M059J (cell line): Measurements from ENCODE around the gene SUGP1. TPM values are rescaled to one million over a fixed set of nuclear protein-coding genes. Genes with fewer than 3 reads are reported as not detected.
"Not testable (repeated sequence)": the region's sequence is repeated elsewhere in the genome, so short reads cannot be mapped to it uniquely, and the experiment has no call there.

Experiments
- DNase-seq: peaks from one replicate; pipeline ENCODE4 v3.0.0-alpha.2; 2012; ENCODE audit warnings: low read depth
- total RNA-seq: library from RNA; depleted of rRNA; stranded (reverse); fragments of >200 nt; shearing (Covaris generic); gene quantifications from 2 replicates; pipeline ENCODE4 v1.2.3, GENCODE V29; 2014; rRNA removed

SUGP1 gene
- total RNA-seq, result 22.3 and 23.4 TPM in 2 replicates

- DNase-seq, result peak; percentile 92
These were observed at the start of gene SUGP1, which contains the start of gene MAU2 for GRCh38 chr19:19320361-19321140. Gene SUGP1 (minus strand): TSS chr19:19320509. CDS start chr19:19320496, 13 bp downstream. Gene MAU2 (plus strand): TSS chr19:19320829. CDS start chr19:19320860, 31 bp downstream.

GRCh38 chr19:19368087-19368486 is 47.8 kb upstream of the SUGP1 start:
- DNase-seq, result no peak

- peak; percentile 72 for DNase-seq
These were observed 46.4 kb upstream of the SUGP1 start for GRCh38 chr19:19366434-19367396.

DNA sequence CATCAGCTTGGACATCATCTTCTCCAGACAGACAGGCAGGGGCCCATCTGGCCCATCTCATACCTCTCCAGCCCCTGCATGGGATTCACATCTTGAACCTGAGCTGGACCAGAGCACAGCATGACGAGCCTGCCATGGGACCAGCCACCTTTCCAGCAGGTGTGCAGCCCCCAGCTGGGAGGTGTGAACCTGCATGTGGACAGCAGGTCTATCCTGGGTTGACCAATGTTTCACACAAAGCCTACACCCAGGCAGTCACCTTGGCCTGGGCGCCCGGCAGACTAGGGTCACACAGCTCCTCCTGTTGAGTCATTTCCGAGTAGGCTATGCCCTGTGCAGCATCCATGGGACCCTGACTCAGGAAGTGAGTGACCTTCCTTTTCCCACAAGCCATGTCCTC is 41.8 kb upstream of the SUGP1 start:
- no peak for DNase-seq

DNA sequence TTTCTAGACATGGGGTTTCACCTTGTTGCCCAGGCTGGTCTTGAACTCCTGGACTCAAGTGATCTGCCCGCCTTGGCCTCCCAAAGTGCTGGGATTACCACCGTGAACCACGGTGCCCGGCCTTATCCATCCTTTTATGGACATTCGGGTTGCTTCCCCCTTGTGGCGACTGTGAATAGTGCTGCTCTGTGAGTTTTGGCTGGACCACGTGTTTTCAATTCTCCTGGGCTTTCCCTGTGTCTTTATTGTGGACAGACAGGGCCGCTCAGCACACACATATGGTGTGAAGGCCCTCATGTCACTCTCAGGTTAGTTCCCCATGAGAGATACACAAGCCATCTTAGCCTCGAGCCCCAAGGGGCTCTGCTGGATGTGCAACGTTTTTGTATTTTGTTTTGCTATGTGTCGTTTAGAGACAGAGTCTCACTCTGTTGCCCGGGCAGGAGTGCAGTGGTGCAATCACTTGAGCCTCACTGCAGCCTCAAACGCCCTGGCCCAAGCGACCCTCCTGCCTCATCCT is 40.8 kb upstream of the SUGP1 start:
- DNase-seq, result peak; percentile 79

DNA sequence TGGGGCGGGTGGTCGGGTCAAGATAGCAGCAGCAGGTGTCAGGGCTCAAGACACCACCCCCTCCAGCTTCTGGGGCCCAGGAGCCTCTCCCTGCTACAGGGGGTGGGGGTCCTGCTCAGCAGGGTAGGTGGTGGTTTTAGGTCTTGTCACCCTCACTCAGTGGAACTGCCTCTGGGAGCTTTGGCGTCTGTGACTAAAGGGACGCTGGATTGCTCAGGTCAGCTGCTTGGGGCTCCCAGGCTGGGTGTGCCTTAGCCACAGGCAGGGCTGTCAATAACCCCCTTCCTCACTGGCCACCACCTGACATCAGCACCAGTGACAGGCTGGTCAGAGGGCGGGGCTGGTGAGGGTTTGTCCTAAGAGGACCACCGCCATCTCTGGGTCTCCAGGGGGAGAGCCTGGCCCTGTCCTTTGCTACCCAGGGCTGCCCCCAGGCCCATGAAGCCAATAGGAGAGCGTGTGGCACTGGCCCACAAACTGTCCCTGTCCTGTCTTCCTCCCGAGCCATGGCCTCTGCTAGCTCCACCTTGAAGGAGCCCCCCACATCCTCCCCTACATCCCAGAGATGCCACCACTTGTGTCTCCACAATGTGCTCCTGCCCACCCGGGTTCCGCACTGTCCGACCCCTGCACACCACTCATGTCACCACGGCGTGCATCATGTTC is 36.7 kb upstream of the SUGP1 start:
- no peak for DNase-seq

GRCh38 chr19:19356500-19356899 is 36.2 kb upstream of the SUGP1 start:
- DNase-seq, result no peak

GRCh38 chr19:19355606-19356139 is 35.4 kb upstream of the SUGP1 start:
- DNase-seq, result no peak

DNA sequence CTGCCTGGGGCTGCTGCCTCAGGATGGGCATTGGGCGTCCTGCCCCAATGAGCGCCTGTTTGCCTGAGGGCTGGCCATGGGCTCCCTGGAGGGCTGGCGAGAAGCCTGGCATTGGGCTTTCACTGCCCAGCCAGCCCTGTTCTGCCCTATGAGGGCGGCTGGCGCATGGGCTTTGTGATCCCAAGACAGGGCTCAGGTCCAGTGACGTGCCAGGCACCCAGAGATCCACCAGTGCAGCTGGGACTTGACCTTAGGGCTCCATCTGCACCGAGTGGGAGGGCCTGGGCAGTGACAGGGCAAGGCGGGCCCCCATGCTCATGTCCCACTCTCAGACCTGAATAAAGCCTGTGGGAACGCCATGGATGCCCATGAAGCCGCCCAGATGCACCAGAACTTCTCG is 34.6 kb upstream of the SUGP1 start:
- no peak for DNase-seq

DNA sequence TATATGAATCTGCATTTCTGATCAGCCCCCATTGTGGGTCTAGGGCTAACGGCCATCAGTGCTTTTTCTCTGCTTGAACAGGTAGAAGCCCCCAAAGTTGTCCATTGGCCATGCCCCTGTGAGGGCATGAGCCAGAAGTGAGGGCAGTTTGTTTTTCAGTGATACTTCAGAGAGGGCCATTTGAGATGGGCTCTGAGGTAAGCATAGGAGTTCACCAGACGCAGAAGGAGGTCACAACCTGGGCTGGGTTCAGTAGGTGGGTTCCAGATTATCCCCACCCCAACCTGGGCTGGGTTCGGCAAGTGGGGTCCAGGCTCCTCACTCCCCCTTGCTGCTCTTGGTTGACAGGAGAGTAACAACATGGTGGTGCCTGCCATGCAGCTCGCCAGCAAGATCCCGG is 33.7 kb upstream of the SUGP1 start:
- no peak for DNase-seq

DNA sequence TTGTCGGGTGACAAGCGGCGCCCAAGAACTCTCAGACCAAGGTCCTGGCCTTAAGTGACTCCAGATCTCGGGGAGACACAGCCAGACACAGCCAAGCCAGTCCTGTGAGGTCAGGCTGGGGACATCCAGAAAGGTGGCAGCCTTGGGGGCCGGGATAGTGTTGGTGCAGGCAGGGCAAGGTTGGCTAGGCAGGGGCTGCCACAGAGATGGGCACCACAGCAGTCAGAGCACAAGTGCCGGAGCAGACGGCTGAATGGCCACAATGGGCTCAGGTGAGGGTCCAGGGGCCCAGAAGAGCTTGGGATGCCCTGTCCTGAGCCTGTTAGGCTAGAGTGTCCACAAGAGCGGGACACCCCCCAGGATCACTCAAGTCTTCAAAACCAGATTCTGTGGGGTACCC is 32.5 kb upstream of the SUGP1 start:
- DNase-seq, result no peak

- DNase-seq, result not testable (repeated sequence)
These were observed 30.4 kb upstream of the SUGP1 start for GRCh38 chr19:19350756-19351155.

GRCh38 chr19:19349365-19349764 is 29.1 kb upstream of the SUGP1 start:
- DNase-seq, result no peak

DNA sequence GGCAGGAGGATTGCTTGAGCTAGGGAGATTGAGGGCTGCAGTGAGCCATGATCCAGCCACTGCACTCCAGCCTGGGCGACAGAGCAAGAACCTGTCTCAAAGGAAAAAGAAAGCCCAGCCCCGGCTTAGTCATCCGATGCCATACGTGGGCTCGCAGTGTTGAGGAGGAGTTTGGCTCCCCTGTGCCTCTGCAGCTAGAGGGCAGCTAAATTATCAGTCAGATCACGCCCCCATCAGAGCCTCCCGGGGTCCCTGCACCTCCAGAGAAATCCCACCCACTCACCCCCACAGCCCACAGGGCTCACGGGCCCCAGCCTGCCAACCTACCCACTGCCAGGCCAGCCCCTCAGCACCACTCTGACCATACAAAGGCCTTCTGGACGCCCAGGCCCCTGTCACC is 28.0 kb upstream of the SUGP1 start:
- no peak for DNase-seq

GRCh38 chr19:19347401-19348110 is 27.2 kb upstream of the SUGP1 start:
- DNase-seq, result no peak

- DNase-seq, result no peak
These were observed 25.7 kb upstream of the SUGP1 start for GRCh38 chr19:19345970-19346369.

GRCh38 chr19:19345232-19345631 is 24.9 kb upstream of the SUGP1 start:
- no peak for DNase-seq

GRCh38 chr19:19343762-19344161 is 23.5 kb upstream of the SUGP1 start:
- DNase-seq, result no peak

DNA sequence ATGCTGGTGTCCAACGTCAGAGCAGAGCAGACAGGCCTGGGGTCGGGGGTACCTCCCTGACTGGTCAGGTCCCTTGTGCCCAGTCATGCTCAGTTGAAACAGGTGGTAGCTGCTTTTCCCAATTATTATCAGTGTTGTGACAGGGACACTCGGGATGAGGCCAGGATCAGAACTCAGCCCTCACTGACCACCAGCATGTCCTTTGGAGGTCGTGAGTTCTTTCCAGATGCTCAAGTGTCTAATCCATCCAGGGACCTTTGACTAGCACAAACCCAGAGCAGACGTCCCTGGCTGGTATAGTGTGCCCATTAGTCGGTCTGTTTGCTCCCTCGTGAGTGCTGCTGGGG is 22.7 kb upstream of the SUGP1 start:
- DNase-seq, result no peak

- DNase-seq, result peak; percentile 31
These were observed 22.0 kb upstream of the SUGP1 start for GRCh38 chr19:19342086-19343015.
